HepG2 (cell line): ENCODE measurements around the gene KRTAP1-5. TPM values are rescaled to one million over a fixed set of nuclear protein-coding genes. Genes with fewer than 3 reads are reported as not detected.
"Not testable (repeated sequence)": the region's sequence is repeated elsewhere in the genome, so short reads cannot be mapped to it uniquely, and the experiment has no call there.

Source experiments
- ATAC-seq: fragments of 200-7000 bp; cut with Tn5 transposase; 3 replicates; pipeline ENCODE4 v1.9.1; 2020; ENCODE audit warnings: mild to moderate bottlenecking, moderate library complexity
- BruUV-seq: library from RNA; stranded (reverse); fragments of 400-500 nt; replicated peaks from 2 replicates; lab custom pipeline; 2021; lab: Mats Ljungman, UMichigan
- CTCF ChIA-PET: fragments of 300-600 bp; formaldehyde crosslinking; extraction: SDS; loops from one replicate; lab custom pipeline; 2021; ENCODE audit warnings: low total read pairs, inconsistent platforms, low intra/inter-chr PET ratio; lab: Yijun Ruan, JAX
- POLR2A ChIA-PET: fragments of 350-600 bp; sonication (Branson Sonifier 250); formaldehyde crosslinking; loops from one replicate; lab custom pipeline; 2020; ENCODE audit warnings: antibody characterized with exemption, inconsistent platforms; lab: Yijun Ruan, JAX
- DNase-seq: peaks from one replicate; pipeline ENCODE4 v3.0.0-alpha.2; 2015; ENCODE audit warnings: low spot score
- FAIRE-seq: peaks from 3 replicates; lab custom pipeline; 2011; peaks lifted over from hg19 to GRCh38; lab: Jason Lieb, UNC
- H2AFZ ChIP-seq: one replicate; pipeline ENCODE4 v1.6.1; 2011; ENCODE audit warnings: low read length, inconsistent platforms
- H3K27ac ChIP-seq: fragments of 300-600 bp; 3 replicates; pipeline ENCODE4 v1.8.0; 2011; ENCODE audit warnings: mixed run types, mild to moderate bottlenecking, mixed read lengths, low read length, inconsistent platforms; ENCODE audit not compliant: insufficient read depth; ENCODE audit errors: extremely low read length
- H3K27me3 ChIP-seq, 2 experiments: fragments of 200-600 bp in 1 of 2; 2 replicates in 1 of 2; 3 replicates in 1 of 2; pipeline versions ENCODE4 v1.6.0 to v1.8.0; 2011; ENCODE audit warnings: low read length in 2 of 2, mild to moderate bottlenecking in 2 of 2, moderate library complexity in 2 of 2, inconsistent platforms in 1 of 2; ENCODE audit not compliant: insufficient read depth in 2 of 2, control insufficient read depth in 1 of 2
- H3K36me3 ChIP-seq, 2 experiments: fragments of 200-600 bp in 1 of 2; replicated peaks in 1 of 2; 2 replicates in 1 of 2; 3 replicates in 1 of 2; pipeline versions ENCODE4 v1.5.1 to v1.8.0; 2011; ENCODE audit warnings: low read length in 2 of 2, inconsistent platforms in 1 of 2; ENCODE audit not compliant: insufficient read depth in 2 of 2, control insufficient read depth in 1 of 2
- H3K4me1 ChIP-seq: 2 replicates; pipeline ENCODE4 v1.5.1; 2012; ENCODE audit warnings: low read length, inconsistent platforms; ENCODE audit not compliant: insufficient read depth
- H3K4me2 ChIP-seq: 2 replicates; pipeline ENCODE4 v1.6.0; 2011; ENCODE audit warnings: low read depth, low read length, inconsistent platforms
- H3K4me3 ChIP-seq, 3 experiments: fragments of 200-600 bp in 1 of 3; sonication (generic), shearing (Covaris generic) in 1 of 3; replicated peaks in 1 of 3; 2 replicates each; pipeline ENCODE4 v1.5.1; 2011 to 2016; ENCODE audit warnings: low read length in 3 of 3, inconsistent platforms in 2 of 3, low read depth in 2 of 3, mild to moderate bottlenecking in 2 of 3, control low read depth in 1 of 3, mixed read lengths in 1 of 3; ENCODE audit not compliant: insufficient read depth in 1 of 3
- H3K79me2 ChIP-seq: one replicate; pipeline ENCODE4 v1.6.1; 2011; ENCODE audit warnings: low read length, inconsistent platforms; ENCODE audit not compliant: insufficient read depth
- H3K9ac ChIP-seq: 2 replicates; pipeline ENCODE4 v1.6.0; 2011; ENCODE audit warnings: mild to moderate bottlenecking, low read depth, low read length, inconsistent platforms; ENCODE audit not compliant: insufficient read depth
- H3K9me3 ChIP-seq: 2 replicates; pipeline ENCODE4 v1.5.1; 2012; ENCODE audit warnings: mild to moderate bottlenecking, low read length
- H4K20me1 ChIP-seq: 2 replicates; pipeline ENCODE4 v1.6.0; 2011; ENCODE audit warnings: inconsistent platforms, mild to moderate bottlenecking, low read length, moderate library complexity; ENCODE audit not compliant: insufficient read depth
- AHR ChIP-seq: IDR thresholded peaks from 2 replicates; pipeline ENCODE4 v1.6.1; 2018; ENCODE audit warnings: missing genetic modification reagents, missing compliant biosample characterization
- HHEX ChIP-seq: IDR thresholded peaks from 2 replicates; pipeline ENCODE4 v1.6.1; 2016; ENCODE audit warnings: control low read depth
- NFIB ChIP-seq: sonication (generic); formaldehyde crosslinking; IDR thresholded peaks from 2 replicates; pipeline ENCODE4 v1.9.0; 2021; ENCODE audit warnings: missing genetic modification reagents, mild to moderate bottlenecking, borderline replicate concordance
- SNAI1 ChIP-seq: sonication (generic); formaldehyde crosslinking; IDR thresholded peaks from 2 replicates; pipeline ENCODE4 v1.5.0; 2020; ENCODE audit warnings: mild to moderate bottlenecking, missing genetic modification reagents, borderline replicate concordance
- SUZ12 ChIP-seq: fragments of 150-350 bp; IDR thresholded peaks from 2 replicates; pipeline ENCODE4 v1.6.1; 2014; ENCODE audit warnings: low read depth, low read length
- ZBTB42 ChIP-seq: sonication (generic); formaldehyde crosslinking; IDR thresholded peaks from 2 replicates; pipeline ENCODE4 v1.5.0; 2020; ENCODE audit warnings: mild to moderate bottlenecking, missing genetic modification reagents
- ZNF20 ChIP-seq: sonication (generic); formaldehyde crosslinking; IDR thresholded peaks from 2 replicates; pipeline ENCODE4 v1.4.0; 2020; ENCODE audit warnings: mild to moderate bottlenecking, moderate library complexity, missing genetic modification reagents
- WGBS: methylation state at CpG from one replicate; pipeline ENCODE4 v1.1.6; 2017; ENCODE audit warnings: low lambda C conversion rate; 5-methylcytosine and 5-hydroxymethylcytosine counted together
- in situ Hi-C: cut with HindIII; loops from 2 replicates; pipeline ENCODE4 v1.10.0; 2017; ENCODE audit warnings: low pct_unique_long_range_greater_than_20kb; ENCODE audit not compliant: extremely low pct_ligation_motif_present
- intact Hi-C: fragments of 100-400 bp; cut with micrococcal nuclease; formaldehyde crosslinking; loops from one replicate; pipeline ENCODE4 v1.10.0; 2022; ENCODE audit not compliant: unreplicated experiment
- polyA plus RNA-seq, 8 experiments: library from polyadenylated mRNA; depleted of rRNA in 3 of 8; stranded (reverse) in 7 of 8; unstranded in 1 of 8; fragments of >200 nt; fragmentation: Illumina TruSeq in 4 of 8; extraction: Trizol in 4 of 8; gene quantifications; 2 replicates each; pipeline versions ENCODE4 v1.2.1 to v1.2.3, GENCODE V29; 2011 to 2016; ENCODE audit warnings: low read depth in 4 of 8, missing spikeins in 1 of 8, mixed read lengths in 1 of 8; ENCODE audit not compliant: insufficient read depth in 1 of 8
- total RNA-seq, 5 experiments: library from RNA; depleted of rRNA; stranded (reverse); fragments of >200 nt; fragmentation: Illumina TruSeq; extraction: Trizol; gene quantifications; 2 replicates each; pipeline ENCODE4 v1.2.3, GENCODE V29; 2016; ENCODE audit warnings: low read depth in 1 of 5
- TF ChIP-seq, protein P1 (sequence below): sonication (generic); formaldehyde crosslinking; IDR thresholded peaks from 2 replicates; pipeline ENCODE4 v1.8.0; 2022; ENCODE audit warnings: mild to moderate bottlenecking, missing genetic modification reagents, borderline replicate concordance
- TF ChIP-seq, protein P2 (sequence below): sonication (generic); formaldehyde crosslinking; conservative IDR thresholded peaks from 2 replicates; pipeline ENCODE4 v1.4.0; 2020; ENCODE audit warnings: mild to moderate bottlenecking, missing genetic modification reagents, moderate library complexity
- TF ChIP-seq, protein P3 (sequence below): sonication (generic); formaldehyde crosslinking; IDR thresholded peaks from 2 replicates; pipeline ENCODE4 v1.8.0; 2022; ENCODE audit warnings: missing genetic modification reagents, mild to moderate bottlenecking, moderate library complexity, borderline replicate concordance

Gene KRTAP1-5
- total and polyA plus RNA-seq, 2 of the 13 experiments (the other 11 are each of a cell fraction or from before 2014, with no cell fraction given) = 0.09 TPM; not detected in 1

DNA sequence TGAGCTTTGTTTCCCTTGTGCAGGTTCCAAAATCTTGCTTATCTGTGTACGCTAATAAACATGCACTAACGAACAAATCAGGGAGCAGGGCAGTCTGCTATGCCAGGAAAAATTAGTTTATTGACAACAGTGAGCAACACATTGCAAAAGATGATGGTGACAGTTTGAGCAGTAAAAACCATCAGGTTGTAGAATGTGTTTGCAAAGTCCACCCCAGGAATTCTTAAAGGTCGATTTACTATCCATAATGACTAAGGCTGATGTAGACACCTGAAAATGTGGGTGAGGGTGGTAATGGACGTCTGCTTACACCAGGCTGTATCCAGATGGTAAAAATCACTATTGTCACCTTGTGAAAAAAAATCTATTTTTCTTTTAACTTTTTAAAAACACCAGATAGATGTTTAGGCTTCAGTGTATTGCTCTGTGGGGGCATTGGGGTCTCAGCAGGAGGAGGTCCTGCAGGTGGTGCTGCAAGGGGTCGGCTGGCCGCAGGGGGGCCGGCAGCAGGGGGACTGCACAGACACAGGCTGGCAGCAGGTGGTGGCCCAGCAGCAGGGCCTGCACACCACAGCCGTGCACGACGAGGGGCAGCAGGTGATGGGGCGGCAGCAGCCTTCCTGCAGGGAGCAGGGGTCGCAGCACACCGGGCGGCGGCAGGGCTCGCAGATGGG lies 38.1 kb upstream of the KRTAP1-5 start:
- peak; percentile 27; the same call in 1 of the 3 replicates for ATAC-seq
- 74% methylated on average over 7 of the region's 16 CpGs for whole genome bisulfite sequencing
- H3K4me3 ChIP-seq, H4K20me1 ChIP-seq, DNase-seq, H3K79me2 ChIP-seq, BruUV-seq, H3K9ac ChIP-seq, H3K36me3 ChIP-seq, FAIRE-seq, in situ Hi-C loops, H3K9me3 ChIP-seq, H3K27me3 ChIP-seq, H3K4me2 ChIP-seq, CTCF ChIA-PET, H2AFZ ChIP-seq, intact Hi-C loops, H3K27ac ChIP-seq, POLR2A ChIA-PET: not testable (repeated sequence)
- peaks cover 32% of the 10 kb centered on the region for H3K4me1 ChIP-seq

DNA sequence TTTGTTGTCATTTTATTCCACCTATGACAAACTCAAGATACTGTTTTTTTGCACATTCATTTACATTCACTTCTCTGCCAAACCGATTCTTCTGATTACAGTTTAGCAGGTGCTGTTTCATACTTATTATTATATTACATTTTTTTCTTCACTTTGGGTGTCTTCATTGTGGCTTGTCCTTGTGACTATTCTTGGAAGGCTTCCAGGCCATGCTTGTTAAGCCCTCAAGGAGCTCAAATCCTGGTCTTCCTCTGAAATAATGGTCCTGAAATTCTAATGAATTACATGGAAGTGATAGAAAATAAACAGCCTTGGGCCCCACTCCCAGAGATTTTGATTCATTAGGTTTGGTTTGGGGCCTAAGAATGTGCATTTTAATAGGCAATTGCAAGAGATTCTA lies 37.3 kb upstream of the KRTAP1-5 start:
- Histone ChIP-seq H3K36me3 (no peaks in the 10 kb centered on the region), H3K4me2 (no peak overlapping the region), H3K4me3 (no peak overlapping the region), H3K27me3 (no peaks in the 10 kb centered on the region), H3K9me3 (no peaks in the 10 kb centered on the region), H3K4me1 (peaks cover 40% of the 10 kb centered on the region), H3K79me2 (no peaks in the 10 kb centered on the region), H3K9ac (no peak overlapping the region), H4K20me1 (no peaks in the 10 kb centered on the region), H2AFZ (no peak overlapping the region), H3K27ac (no peak overlapping the region)
- in situ Hi-C loops = no loop called here
- BruUV-seq = no TSS peak
- ATAC-seq (no peak), DNase-seq (no peak), FAIRE-seq (no peak)
- ChIA-PET POLR2A (no interaction called here), CTCF (no interaction called here)
- intact Hi-C loops = no loop called here
- WGBS = 91% methylated on average over 1 of the region's 1 CpG
- no peak for TF ChIP-seq ZBTB42 (CRISPR knock-in tag)
- no peak for TF ChIP-seq ZNF20 (CRISPR knock-in tag)
- no peak for TF ChIP-seq SUZ12
- TF ChIP-seq AHR (CRISPR knock-in tag) = no peak
- TF ChIP-seq, protein P1, sequence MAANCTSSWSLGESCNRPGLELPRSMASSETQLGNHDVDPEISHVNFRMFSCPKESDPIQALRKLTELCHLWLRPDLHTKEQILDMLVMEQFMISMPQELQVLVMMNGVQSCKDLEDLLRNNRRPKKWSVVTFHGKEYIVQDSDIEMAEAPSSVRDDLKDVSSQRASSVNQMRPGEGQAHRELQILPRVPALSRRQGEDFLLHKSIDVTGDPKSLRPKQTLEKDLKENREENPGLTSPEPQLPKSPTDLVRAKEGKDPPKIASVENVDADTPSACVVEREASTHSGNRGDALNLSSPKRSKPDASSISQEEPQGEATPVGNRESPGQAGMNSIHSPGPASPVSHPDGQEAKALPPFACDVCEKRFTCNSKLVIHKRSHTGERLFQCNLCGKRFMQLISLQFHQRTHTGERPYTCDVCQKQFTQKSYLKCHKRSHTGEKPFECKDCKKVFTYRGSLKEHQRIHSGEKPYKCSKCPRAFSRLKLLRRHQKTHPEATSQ (CRISPR knock-in tag) = no peak
- TF ChIP-seq, protein P2, sequence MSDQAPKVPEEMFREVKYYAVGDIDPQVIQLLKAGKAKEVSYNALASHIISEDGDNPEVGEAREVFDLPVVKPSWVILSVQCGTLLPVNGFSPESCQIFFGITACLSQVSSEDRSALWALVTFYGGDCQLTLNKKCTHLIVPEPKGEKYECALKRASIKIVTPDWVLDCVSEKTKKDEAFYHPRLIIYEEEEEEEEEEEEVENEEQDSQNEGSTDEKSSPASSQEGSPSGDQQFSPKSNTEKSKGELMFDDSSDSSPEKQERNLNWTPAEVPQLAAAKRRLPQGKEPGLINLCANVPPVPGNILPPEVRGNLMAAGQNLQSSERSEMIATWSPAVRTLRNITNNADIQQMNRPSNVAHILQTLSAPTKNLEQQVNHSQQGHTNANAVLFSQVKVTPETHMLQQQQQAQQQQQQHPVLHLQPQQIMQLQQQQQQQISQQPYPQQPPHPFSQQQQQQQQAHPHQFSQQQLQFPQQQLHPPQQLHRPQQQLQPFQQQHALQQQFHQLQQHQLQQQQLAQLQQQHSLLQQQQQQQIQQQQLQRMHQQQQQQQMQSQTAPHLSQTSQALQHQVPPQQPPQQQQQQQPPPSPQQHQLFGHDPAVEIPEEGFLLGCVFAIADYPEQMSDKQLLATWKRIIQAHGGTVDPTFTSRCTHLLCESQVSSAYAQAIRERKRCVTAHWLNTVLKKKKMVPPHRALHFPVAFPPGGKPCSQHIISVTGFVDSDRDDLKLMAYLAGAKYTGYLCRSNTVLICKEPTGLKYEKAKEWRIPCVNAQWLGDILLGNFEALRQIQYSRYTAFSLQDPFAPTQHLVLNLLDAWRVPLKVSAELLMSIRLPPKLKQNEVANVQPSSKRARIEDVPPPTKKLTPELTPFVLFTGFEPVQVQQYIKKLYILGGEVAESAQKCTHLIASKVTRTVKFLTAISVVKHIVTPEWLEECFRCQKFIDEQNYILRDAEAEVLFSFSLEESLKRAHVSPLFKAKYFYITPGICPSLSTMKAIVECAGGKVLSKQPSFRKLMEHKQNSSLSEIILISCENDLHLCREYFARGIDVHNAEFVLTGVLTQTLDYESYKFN (CRISPR knock-in tag) = no peak
- no peak for TF ChIP-seq NFIB (CRISPR knock-in tag)
- no peak for TF ChIP-seq HHEX (CRISPR knock-in tag)
- TF ChIP-seq, protein P3, sequence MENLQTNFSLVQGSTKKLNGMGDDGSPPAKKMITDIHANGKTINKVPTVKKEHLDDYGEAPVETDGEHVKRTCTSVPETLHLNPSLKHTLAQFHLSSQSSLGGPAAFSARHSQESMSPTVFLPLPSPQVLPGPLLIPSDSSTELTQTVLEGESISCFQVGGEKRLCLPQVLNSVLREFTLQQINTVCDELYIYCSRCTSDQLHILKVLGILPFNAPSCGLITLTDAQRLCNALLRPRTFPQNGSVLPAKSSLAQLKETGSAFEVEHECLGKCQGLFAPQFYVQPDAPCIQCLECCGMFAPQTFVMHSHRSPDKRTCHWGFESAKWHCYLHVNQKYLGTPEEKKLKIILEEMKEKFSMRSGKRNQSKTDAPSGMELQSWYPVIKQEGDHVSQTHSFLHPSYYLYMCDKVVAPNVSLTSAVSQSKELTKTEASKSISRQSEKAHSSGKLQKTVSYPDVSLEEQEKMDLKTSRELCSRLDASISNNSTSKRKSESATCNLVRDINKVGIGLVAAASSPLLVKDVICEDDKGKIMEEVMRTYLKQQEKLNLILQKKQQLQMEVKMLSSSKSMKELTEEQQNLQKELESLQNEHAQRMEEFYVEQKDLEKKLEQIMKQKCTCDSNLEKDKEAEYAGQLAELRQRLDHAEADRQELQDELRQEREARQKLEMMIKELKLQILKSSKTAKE (CRISPR knock-in tag) = no peak
- TF ChIP-seq SNAI1 (CRISPR knock-in tag) = no peak
